AG09319 (cell line): ENCODE data around the gene SCFD1.

Experiments
- DNase-seq: peaks from one replicate; pipeline ENCODE4 v3.0.0-alpha.2; 2010; ENCODE audit warnings: low read depth; ENCODE audit errors: extremely low read depth
- CTCF ChIP-seq: IDR thresholded peaks from 2 replicates; pipeline ENCODE4 v1.5.1; 2011; ENCODE audit warnings: low read depth, mild to moderate bottlenecking, inconsistent platforms, low read length, moderate library complexity

SCFD1 gene

GRCh38 chr14:30655658-30656057 is 33.5 kb downstream of the SCFD1 start:
- DNase-seq, result no peak
- TF ChIP-seq CTCF, result no peak

GRCh38 chr14:30656190-30656632 is 34.1 kb downstream of the SCFD1 start:
- no peak for DNase-seq

GRCh38 chr14:30657050-30657449 is 34.9 kb downstream of the SCFD1 start:
- no peak for DNase-seq
- TF ChIP-seq CTCF, result no peak

More at GRCh38 chr14:30656190-30656632, 34.1 kb downstream of the SCFD1 start:
- TF ChIP-seq CTCF, result peak; percentile 62

GRCh38 chr14:30657606-30658163 is 35.6 kb downstream of the SCFD1 start:
- TF ChIP-seq CTCF, result peak; percentile 38
- DNase-seq, result no peak

GRCh38 chr14:30658645-30659044 is 36.5 kb downstream of the SCFD1 start:
- DNase-seq, result no peak
- TF ChIP-seq CTCF, result no peak

GRCh38 chr14:30669594-30669993 is 47.5 kb downstream of the SCFD1 start:
- TF ChIP-seq CTCF, result no peak
- DNase-seq, result no peak

GRCh38 chr14:30673071-30673470 is 51.0 kb downstream of the SCFD1 start:
- no peak for DNase-seq
- no peak for TF ChIP-seq CTCF
